Measurements from ENCODE around the gene KCNAB1.

Gene KCNAB1

GRCh38 chr3:156358232-156358631, 237.9 kb downstream of the KCNAB1 start:
- no peak for DNase-seq (ENCODE audit: low read depth)
- H3K4me3 ChIP-seq (replicated peaks; ENCODE audit: low read depth, low read length) = no peak overlapping the region
- no peak for TF ChIP-seq CTCF (IDR thresholded peaks at IDR 0.05; ENCODE audit: low read length, missing control alignments)

- TF ChIP-seq CTCF (IDR thresholded peaks at IDR 0.05; ENCODE audit: low read length, missing control alignments) = no peak
- H3K4me3 ChIP-seq (replicated peaks; ENCODE audit: low read depth, low read length) = no peak overlapping the region
- no peak for DNase-seq (ENCODE audit: low read depth)
Measured at GRCh38 chr3:156359368-156359767, 239.0 kb downstream of the KCNAB1 start.

- no peak for DNase-seq (ENCODE audit: low read depth)
- no peak for TF ChIP-seq CTCF (IDR thresholded peaks at IDR 0.05; ENCODE audit: low read length, missing control alignments)
Measured at GRCh38 chr3:156360083-156360482, 239.7 kb downstream of the KCNAB1 start.

GRCh38 chr3:156360963-156361362, 240.6 kb downstream of the KCNAB1 start:
- TF ChIP-seq CTCF (IDR thresholded peaks at IDR 0.05; ENCODE audit: low read length, missing control alignments) = no peak
- H3K4me3 ChIP-seq (replicated peaks; ENCODE audit: low read depth, low read length) = no peak overlapping the region
- DNase-seq (ENCODE audit: low read depth) = no peak

More at GRCh38 chr3:156360083-156360482, 239.7 kb downstream of the KCNAB1 start:
- H3K4me3 ChIP-seq (replicated peaks; ENCODE audit: low read depth, low read length) = no peak overlapping the region

- no peak overlapping the region for H3K4me3 ChIP-seq (replicated peaks; ENCODE audit: low read depth, low read length)
- no peak for TF ChIP-seq CTCF (IDR thresholded peaks at IDR 0.05; ENCODE audit: low read length, missing control alignments)
- DNase-seq (ENCODE audit: low read depth) = no peak
Measured at GRCh38 chr3:156366559-156366958, 246.2 kb downstream of the KCNAB1 start.

GRCh38 chr3:156368189-156368588, 247.8 kb downstream of the KCNAB1 start:
- no peak for TF ChIP-seq CTCF (IDR thresholded peaks at IDR 0.05; ENCODE audit: low read length, missing control alignments)
- DNase-seq (ENCODE audit: low read depth) = no peak
- H3K4me3 ChIP-seq (replicated peaks; ENCODE audit: low read depth, low read length) = no peak overlapping the region

- H3K4me3 ChIP-seq (replicated peaks; ENCODE audit: low read depth, low read length) = no peak overlapping the region
- DNase-seq (ENCODE audit: low read depth) = no peak
- no peak for TF ChIP-seq CTCF (IDR thresholded peaks at IDR 0.05; ENCODE audit: low read length, missing control alignments)
Measured at GRCh38 chr3:156371701-156372100, 251.3 kb downstream of the KCNAB1 start.
